GM18520 (cell line): Measurements from ENCODE around the gene SORT1.
A peak's percentile ranks its signal among the peaks of the same experiment; 100 is the strongest.
"Not testable (repeated sequence)": the region's sequence is repeated elsewhere in the genome, so short reads cannot be mapped to it uniquely, and the experiment has no call there.

Experiments used
- ATAC-seq: cut with Tn5 transposase; IDR thresholded peaks from one replicate; pipeline ENCODE4 v1.9.1; 2021; ENCODE audit not compliant: unreplicated experiment

The SORT1 gene

GRCh38 chr1:109397581-109398342 lies at the start of gene SORT1:
SORT1 (minus strand) TSS chr1:109397918; CDS start chr1:109397892, 26 bp downstream.
- ATAC-seq, result peak; percentile 49

GRCh38 chr1:109445949-109446695 lies 48.4 kb upstream of the SORT1 start:
- ATAC-seq, result not testable (repeated sequence)

- no peak for ATAC-seq
These were observed 46.6 kb upstream of the SORT1 start for GRCh38 chr1:109444346-109444745.

- no peak for ATAC-seq
These were observed 45.8 kb upstream of the SORT1 start for GRCh38 chr1:109443476-109443875.

GRCh38 chr1:109441069-109441468 lies 43.4 kb upstream of the SORT1 start:
- no peak for ATAC-seq

GRCh38 chr1:109438798-109439297 lies 41.1 kb upstream of the SORT1 start:
- ATAC-seq, result no peak

- no peak for ATAC-seq
These were observed 36.8 kb upstream of the SORT1 start for GRCh38 chr1:109434484-109434883.

- no peak for ATAC-seq
These were observed 35.6 kb upstream of the SORT1 start for GRCh38 chr1:109433322-109433721.

- no peak for ATAC-seq
These were observed 34.6 kb upstream of the SORT1 start for GRCh38 chr1:109432336-109432735.

GRCh38 chr1:109427171-109427467 lies 29.4 kb upstream of the SORT1 start:
- no peak for ATAC-seq

- peak; percentile 92 for ATAC-seq
These were observed 28.8 kb upstream of the SORT1 start, which contains the start of gene PSMA5 for GRCh38 chr1:109426281-109427170. PSMA5 (minus strand) TSS chr1:109426448; CDS start chr1:109426330, 118 bp downstream.

GRCh38 chr1:109425391-109426280 lies 27.9 kb upstream of the SORT1 start:
- ATAC-seq, result peak; percentile 19

- no peak for ATAC-seq
These were observed 25.8 kb upstream of the SORT1 start for GRCh38 chr1:109423498-109423897.

GRCh38 chr1:109412551-109412950 lies 14.8 kb upstream of the SORT1 start:
- ATAC-seq, result no peak

GRCh38 chr1:109404838-109405237 lies 7.1 kb upstream of the SORT1 start:
- ATAC-seq, result no peak

GRCh38 chr1:109402025-109402424 lies 4.3 kb upstream of the SORT1 start:
- ATAC-seq, result no peak

GRCh38 chr1:109400035-109400655 lies 2.4 kb upstream of the SORT1 start:
- ATAC-seq, result no peak

GRCh38 chr1:109399326-109399957 lies 1.7 kb upstream of the SORT1 start:
- ATAC-seq, result no peak
